Stimulated activated CD8-positive, alpha-beta memory T cell treated with anti-CD3 and anti-CD28 coated beads, Interleukin-7, amount 100 ng/mL, for 1 hour (primary cell): ENCODE results near the gene CLEC4F.
"Not testable (repeated sequence)": the region's sequence is repeated elsewhere in the genome, so short reads cannot be mapped to it uniquely, and the experiment has no call there.

Experiments
- DNase-seq, 2 donors: peaks; one replicate each; pipeline ENCODE4 v3.0.0-alpha.2; 2020; ENCODE audit warnings: low read depth in 2 of 2

The CLEC4F gene

GRCh38 chr2:70827388-70827787, 7.0 kb upstream of the CLEC4F start:
- no peak for DNase-seq

GRCh38 chr2:70826696-70827350, 6.4 kb upstream of the CLEC4F start:
- no peak for DNase-seq

- DNase-seq, result no peak
Measured at GRCh38 chr2:70823249-70823648, 2.9 kb upstream of the CLEC4F start.

- DNase-seq, result no peak
Measured at GRCh38 chr2:70822843-70823242, 2.4 kb upstream of the CLEC4F start.

GRCh38 chr2:70817284-70817954, 3.0 kb downstream of the CLEC4F start:
- DNase-seq, result no peak

DNA sequence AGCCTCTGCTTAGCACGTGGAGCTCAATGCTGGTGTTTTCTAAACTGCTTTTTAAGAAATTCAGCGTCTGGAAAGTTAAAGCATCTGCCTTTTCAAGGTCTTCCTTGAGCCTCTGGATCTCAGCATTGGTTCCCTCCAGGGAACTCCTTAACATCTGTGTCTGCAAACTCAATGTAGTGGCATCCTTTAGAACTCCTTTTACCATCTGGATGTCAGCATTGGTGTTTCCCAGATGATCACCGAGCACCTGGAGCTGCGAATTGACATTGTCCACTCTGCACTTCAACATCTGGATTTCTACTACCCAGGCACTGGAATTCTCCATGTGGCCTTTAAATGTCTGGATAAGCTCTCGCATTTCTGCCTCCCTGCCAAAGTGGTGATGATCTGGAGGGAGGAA, 3.7 kb downstream of the CLEC4F start:
- DNase-seq, result no peak

- no peak for DNase-seq
Measured at GRCh38 chr2:70808983-70809958, 11.1 kb downstream of the CLEC4F start.

DNA sequence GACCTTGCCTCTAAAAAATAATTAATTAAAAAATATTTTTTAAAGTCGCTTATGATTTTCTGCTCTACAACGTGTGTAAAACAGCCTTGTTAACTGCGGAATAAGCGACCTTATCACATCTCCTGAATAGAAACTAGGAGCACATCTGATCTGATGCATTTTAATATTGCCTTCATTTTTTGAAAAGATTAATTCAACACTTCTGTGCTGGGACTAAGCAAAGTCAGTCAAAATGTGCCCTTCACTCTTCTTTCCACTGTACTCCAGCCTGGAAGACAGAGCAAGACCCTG, 12.6 kb downstream of the CLEC4F start:
- no peak for DNase-seq

- no peak for DNase-seq
Measured at GRCh38 chr2:70807102-70807827, 13.1 kb downstream of the CLEC4F start.

GRCh38 chr2:70806620-70807019, 13.8 kb downstream of the CLEC4F start:
- DNase-seq, result no peak

DNA sequence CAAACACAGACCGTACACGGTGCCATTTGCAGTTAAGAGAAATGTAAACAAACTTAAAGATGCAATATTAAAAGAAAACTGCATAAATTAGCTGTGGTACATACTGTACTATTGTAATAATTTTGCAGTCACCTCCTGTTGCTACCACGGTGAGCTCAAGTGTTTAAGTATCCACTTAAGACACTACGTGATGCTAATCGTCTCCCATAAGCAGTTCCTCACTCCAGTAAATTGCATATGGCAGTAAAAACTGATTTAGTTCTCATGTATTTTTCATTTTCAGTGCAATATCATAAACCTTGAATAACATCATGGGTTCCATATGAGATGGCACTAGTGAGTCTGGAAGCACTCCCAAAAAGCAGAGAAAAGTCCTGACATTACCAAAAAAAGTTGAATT, 14.4 kb downstream of the CLEC4F start:
- DNase-seq, result no peak

GRCh38 chr2:70801607-70802263, 18.7 kb downstream of the CLEC4F start:
- no peak for DNase-seq

- DNase-seq, result no peak
Measured at GRCh38 chr2:70799706-70800105, 20.7 kb downstream of the CLEC4F start.

GRCh38 chr2:70797996-70798395, 22.4 kb downstream of the CLEC4F start:
- DNase-seq, result not testable (repeated sequence)

DNA sequence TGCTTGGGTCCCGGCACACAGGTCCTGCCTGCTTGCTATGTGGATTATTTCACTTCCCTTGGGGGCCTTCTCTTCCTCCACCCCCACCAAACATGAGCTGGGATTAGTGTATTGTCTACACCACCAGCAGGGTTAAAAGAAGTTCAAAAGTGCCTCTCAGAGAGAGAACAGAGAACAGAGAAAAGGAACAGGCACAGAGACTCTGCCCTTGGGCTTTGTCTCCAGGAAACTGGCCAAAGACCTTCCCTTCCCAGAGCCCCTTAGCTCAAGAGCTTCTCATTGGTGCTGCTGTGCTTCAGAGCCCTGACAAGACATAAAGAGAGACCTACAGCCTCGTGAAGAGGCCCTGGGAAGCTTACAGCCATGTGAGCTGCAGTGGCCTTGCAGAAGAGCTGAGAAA, 22.9 kb downstream of the CLEC4F start:
- no peak for DNase-seq

GRCh38 chr2:70796262-70796661, 24.1 kb downstream of the CLEC4F start:
- DNase-seq, result no peak

DNA sequence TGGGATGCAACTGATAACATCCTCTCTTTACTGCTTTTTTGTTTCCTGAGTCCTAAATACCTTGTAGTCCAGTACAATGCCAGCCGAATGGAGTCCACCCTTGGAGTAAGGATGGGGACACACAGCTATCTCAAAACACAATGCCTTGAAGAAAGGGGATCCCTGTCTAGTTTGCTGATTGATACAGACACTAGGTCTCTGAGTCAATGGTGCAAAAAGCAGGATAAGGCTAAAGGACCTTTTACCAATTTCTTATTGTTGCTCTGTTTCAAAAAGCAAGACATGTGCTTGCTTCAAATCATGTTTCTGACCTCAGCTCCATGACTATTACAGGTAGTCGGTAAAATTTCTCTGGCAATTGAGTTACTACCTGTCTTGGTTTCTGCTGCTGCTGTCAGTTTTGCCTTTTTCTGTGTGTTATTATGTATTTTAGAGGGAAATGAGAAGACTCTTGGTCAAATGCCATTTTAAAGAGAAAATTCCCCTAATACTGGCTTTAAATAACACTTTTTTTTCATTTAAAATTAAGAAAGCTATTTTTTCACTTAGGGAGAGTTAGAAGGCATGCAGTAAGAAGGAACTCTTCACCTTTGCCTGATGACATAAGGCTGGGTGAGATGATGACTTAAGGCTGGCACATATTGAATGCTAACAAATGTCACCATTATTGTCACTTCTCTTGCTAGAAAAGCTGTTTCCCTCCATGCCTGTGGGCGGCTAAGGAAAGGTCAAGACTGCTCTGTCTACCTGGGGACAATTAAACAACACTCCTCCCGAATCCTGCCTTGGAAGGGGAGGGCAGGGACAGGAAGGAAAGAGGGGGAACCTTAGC, 25.0 kb downstream of the CLEC4F start:
- no peak for DNase-seq

DNA sequence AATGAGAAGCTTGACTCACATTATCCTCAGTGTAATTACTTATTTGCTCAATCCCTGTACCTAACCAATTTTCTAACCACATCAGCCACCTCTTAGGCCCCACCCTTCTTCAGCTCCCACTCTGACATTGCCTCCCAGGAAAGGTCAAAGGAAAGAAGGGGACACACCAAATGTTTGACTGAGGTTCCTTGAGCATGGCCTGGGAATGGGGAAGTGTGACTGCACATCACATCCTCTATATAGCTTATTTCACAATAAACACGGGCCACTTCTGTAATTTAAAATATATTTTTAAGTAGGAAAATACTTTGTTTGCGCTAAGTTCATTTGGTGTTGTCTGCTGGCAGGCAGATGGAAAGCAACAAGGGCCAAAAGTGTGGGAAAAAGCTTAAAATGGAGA, 26.9 kb downstream of the CLEC4F start:
- no peak for DNase-seq

DNA sequence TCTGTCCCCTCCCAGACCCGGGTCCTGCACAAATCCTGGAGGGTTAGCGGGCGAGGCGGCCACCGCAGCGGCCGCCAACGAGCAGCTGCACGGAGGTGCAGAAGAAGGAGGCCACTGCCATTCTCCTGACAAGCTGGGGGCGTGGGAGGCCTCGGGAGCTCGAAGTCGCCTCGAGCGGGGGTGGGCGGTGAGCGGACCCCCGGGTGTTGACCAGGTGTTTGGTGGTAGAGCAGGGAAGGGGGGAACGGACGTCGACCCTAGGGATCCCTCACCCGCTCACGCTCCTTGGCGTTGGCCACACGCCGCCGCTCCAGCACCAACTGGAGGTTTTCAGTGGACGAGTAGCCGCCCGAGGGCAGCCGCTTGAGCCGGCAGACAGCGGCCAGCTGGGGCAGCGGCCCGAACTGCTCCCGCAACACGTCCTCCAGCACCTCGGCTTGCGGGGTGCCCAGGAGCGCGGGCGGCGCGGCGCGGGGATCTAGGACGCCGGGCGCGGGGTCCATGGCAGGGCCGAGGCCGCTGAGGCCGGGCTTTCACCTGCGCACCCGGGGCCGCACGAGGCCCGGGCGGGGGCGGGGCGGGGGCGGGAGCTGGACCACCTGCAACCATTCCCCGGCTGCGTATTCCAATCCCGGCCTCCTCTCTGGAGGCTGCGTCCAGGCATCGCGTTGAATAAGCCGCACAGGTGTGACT, 30.1 kb downstream of the CLEC4F start, which contains the start of gene FIGLA:
Gene FIGLA (minus strand): TSS at position 508 of the 693 bp plus-strand sequence. CDS start 5 bp downstream, at position 503.
- DNase-seq, result no peak
